BLaER1 treated with 17β-estradiol and CSF1 and Interleukin-3, amounts not matched to agents 10 nM and 100 nM (cell line): Measurements from ENCODE around the gene METTL1.

Experiments used
- H3K27ac ChIP-seq, 11 experiments: shearing (Covaris generic); formaldehyde crosslinking; 2 replicates each; pipeline ENCODE4 v1.8.1; 2022
- H3K27me3 ChIP-seq, 11 experiments: shearing (Covaris generic); formaldehyde crosslinking; 2 replicates each; pipeline ENCODE4 v1.8.1; 2022
- H3K36me3 ChIP-seq, 11 experiments: shearing (Covaris generic); formaldehyde crosslinking; 2 replicates each; pipeline ENCODE4 v1.8.1; 2022
- H3K4me1 ChIP-seq, 10 experiments: shearing (Covaris generic); formaldehyde crosslinking; 2 replicates each; pipeline ENCODE4 v1.8.1; 2022
- H3K4me2 ChIP-seq, 11 experiments: shearing (Covaris generic); formaldehyde crosslinking; 2 replicates each; pipeline ENCODE4 v1.8.1; 2022
- H3K4me3 ChIP-seq, 10 experiments: shearing (Covaris generic); formaldehyde crosslinking; 2 replicates each; pipeline ENCODE4 v1.8.1; 2022
- H3K9ac ChIP-seq, 11 experiments: shearing (Covaris generic); formaldehyde crosslinking; 2 replicates each; pipeline ENCODE4 v1.8.1; 2022
- H3K9me3 ChIP-seq, 11 experiments: shearing (Covaris generic); formaldehyde crosslinking; replicated peaks in 1 of 11; 2 replicates each; pipeline ENCODE4 v1.8.1; 2022
- H4K20me1 ChIP-seq, 11 experiments: shearing (Covaris generic); formaldehyde crosslinking; 2 replicates each; pipeline ENCODE4 v1.8.1; 2022
- Cebpa-rat ChIP-seq, 11 experiments: shearing (Covaris generic); IDR thresholded peaks; 2 replicates each; pipeline ENCODE4 v1.8.1; 2022

Gene METTL1

GRCh38 chr12:57807285-57807684 lies 35.4 kb upstream of the METTL1 start:
- H3K4me1 ChIP-seq = peaks cover 0 to 10% (median 0%) of the 10 kb centered on the region in 10 experiments; a peak in 5 of 20 replicates
- no peak overlapping the region for H3K4me3 ChIP-seq
- H3K4me2 ChIP-seq = no peak overlapping the region
- H4K20me1 ChIP-seq = peaks cover 0 to 11% (median 0%) of the 10 kb centered on the region in 11 experiments; a peak in 4 of 22 replicates
- H3K27me3 ChIP-seq = no peaks in the 10 kb centered on the region; a peak in 1 of 22 replicates
- H3K36me3 ChIP-seq = peaks cover 35 to 93% (median 67%) of the 10 kb centered on the region in 11 experiments
- H3K9ac ChIP-seq = no peak overlapping the region
- no peak overlapping the region for H3K27ac ChIP-seq
- TF ChIP-seq Cebpa-rat (IDR thresholded peaks at IDR 0.05) = no peak
- no peaks in the 10 kb centered on the region for H3K9me3 ChIP-seq

- Histone ChIP-seq H3K9ac (no peak overlapping the region), H3K27ac (no peak overlapping the region), H3K4me1 (peaks cover 0 to 10% (median 0%) of the 10 kb centered on the region in 10 experiments; a peak in 5 of 20 replicates), H3K9me3 (no peaks in the 10 kb centered on the region), H3K4me2 (no peak overlapping the region), H3K4me3 (no peak overlapping the region), H4K20me1 (peaks cover 0 to 13% (median 0%) of the 10 kb centered on the region in 11 experiments; a peak in 6 of 22 replicates), H3K36me3 (peaks cover 40 to 94% (median 73%) of the 10 kb centered on the region in 11 experiments), H3K27me3 (no peaks in the 10 kb centered on the region; a peak in 1 of 22 replicates)
- no peak for TF ChIP-seq Cebpa-rat (IDR thresholded peaks at IDR 0.05)
Observed at GRCh38 chr12:57806677-57807076, 34.8 kb upstream of the METTL1 start.

DNA sequence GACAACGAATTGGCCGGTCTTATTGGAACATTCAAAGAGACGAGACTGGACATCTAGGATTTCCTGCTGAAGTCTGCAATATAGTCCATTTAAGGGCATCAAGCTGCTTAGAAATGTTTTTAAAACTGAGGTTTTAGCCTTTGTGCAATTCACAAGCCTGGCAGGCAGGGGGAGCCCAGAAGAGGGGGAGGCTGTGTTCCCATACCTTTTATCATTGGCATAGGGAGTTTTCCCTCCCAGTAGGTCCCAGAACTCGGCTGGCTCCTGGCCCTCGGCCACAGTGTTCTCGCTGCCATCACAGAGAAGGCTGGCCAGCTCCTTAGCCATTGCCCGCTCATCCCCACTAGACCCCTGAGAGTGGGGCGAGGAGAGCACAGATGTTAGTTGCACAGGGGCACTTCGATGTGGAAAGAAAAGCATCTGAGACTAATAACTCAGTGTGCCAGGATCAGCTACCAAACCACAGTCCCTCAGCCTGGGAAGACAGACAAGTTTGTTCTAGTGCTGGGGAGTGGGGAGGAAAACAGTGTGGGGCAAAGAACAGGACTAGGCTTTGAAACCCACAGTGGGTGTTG lies 31.5 kb upstream of the METTL1 start:
- no peak for TF ChIP-seq Cebpa-rat (IDR thresholded peaks at IDR 0.05)
- Histone ChIP-seq H3K27ac (no peak overlapping the region), H3K9ac (no peak overlapping the region), H3K4me1 (peaks cover 0 to 3% (median 0%) of the 10 kb centered on the region in 10 experiments; a peak in 3 of 20 replicates), H4K20me1 (peaks cover 0 to 17% (median 5%) of the 10 kb centered on the region in 11 experiments; a peak in 8 of 22 replicates), H3K36me3 (peaks cover 51 to 99% (median 77%) of the 10 kb centered on the region in 11 experiments), H3K4me2 (no peak overlapping the region), H3K4me3 (no peak overlapping the region), H3K27me3 (no peaks in the 10 kb centered on the region; a peak in 1 of 22 replicates), H3K9me3 (no peaks in the 10 kb centered on the region)

GRCh38 chr12:57802607-57803006 lies 30.7 kb upstream of the METTL1 start:
- TF ChIP-seq Cebpa-rat (IDR thresholded peaks at IDR 0.05) = no peak
- no peak overlapping the region for H3K9ac ChIP-seq
- H4K20me1 ChIP-seq = peaks cover 0 to 23% (median 5%) of the 10 kb centered on the region in 11 experiments; a peak in 9 of 22 replicates
- no peaks in the 10 kb centered on the region for H3K27me3 ChIP-seq
- H3K27ac ChIP-seq = no peak overlapping the region
- H3K9me3 ChIP-seq = no peaks in the 10 kb centered on the region
- no peak overlapping the region for H3K4me3 ChIP-seq
- H3K36me3 ChIP-seq = peaks cover 47 to 99% (median 74%) of the 10 kb centered on the region in 11 experiments
- peaks cover 0 to 11% (median 3%) of the 10 kb centered on the region in 10 experiments; a peak in 10 of 20 replicates for H3K4me1 ChIP-seq
- no peak overlapping the region for H3K4me2 ChIP-seq

DNA sequence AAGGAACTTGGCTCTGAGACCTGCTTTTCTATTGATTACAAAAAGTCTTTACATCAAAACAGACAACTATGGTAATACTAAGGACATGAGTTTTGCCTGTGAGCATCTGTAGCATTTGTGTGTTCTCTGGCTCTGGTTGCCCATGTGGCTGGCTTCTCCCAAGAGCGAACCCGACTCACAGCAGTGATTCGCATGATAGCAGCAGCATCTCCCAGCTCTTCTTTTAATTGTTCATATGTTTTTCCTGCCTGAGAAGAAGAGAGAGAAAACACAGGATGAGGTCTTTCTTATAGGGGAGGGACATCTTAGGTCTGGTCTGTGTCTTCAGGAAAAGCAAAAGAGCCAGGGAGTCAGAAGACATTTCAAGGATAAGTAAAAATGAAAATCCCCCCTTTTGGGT lies 29.1 kb upstream of the METTL1 start:
- Histone ChIP-seq H3K36me3 (peaks cover 61 to 99% (median 76%) of the 10 kb centered on the region in 11 experiments), H3K9me3 (no peaks in the 10 kb centered on the region), H3K9ac (no peak overlapping the region), H3K27ac (no peak overlapping the region), H3K4me1 (peaks cover 0 to 21% (median 6%) of the 10 kb centered on the region in 10 experiments; a peak in 12 of 20 replicates), H3K27me3 (no peaks in the 10 kb centered on the region), H4K20me1 (peaks cover 0 to 39% (median 6%) of the 10 kb centered on the region in 11 experiments; a peak in 13 of 22 replicates), H3K4me3 (no peak overlapping the region), H3K4me2 (no peak overlapping the region)
- TF ChIP-seq Cebpa-rat (IDR thresholded peaks at IDR 0.05) = no peak

GRCh38 chr12:57797933-57798332 lies 26.0 kb upstream of the METTL1 start:
- no peaks in the 10 kb centered on the region for H3K27me3 ChIP-seq
- peak overlapping the region in 1 of 11 experiments; percentile 34; a peak in 1 of 22 replicates for H3K9ac ChIP-seq
- H3K9me3 ChIP-seq = no peaks in the 10 kb centered on the region
- peaks cover 0 to 39% (median 10%) of the 10 kb centered on the region in 11 experiments; a peak in 13 of 22 replicates for H4K20me1 ChIP-seq
- H3K4me2 ChIP-seq = peak overlapping the region in 4 of 11 experiments; percentile 3 to 67 (median 42); a peak in 5 of 22 replicates
- H3K36me3 ChIP-seq = peaks cover 78 to 100% (median 91%) of the 10 kb centered on the region in 11 experiments
- H3K27ac ChIP-seq = peak overlapping the region in 2 of 11 experiments; percentile 23 to 29; a peak in 5 of 22 replicates
- no peak for TF ChIP-seq Cebpa-rat (IDR thresholded peaks at IDR 0.05)
- peaks cover 0 to 21% (median 6%) of the 10 kb centered on the region in 10 experiments; a peak in 12 of 20 replicates for H3K4me1 ChIP-seq
- H3K4me3 ChIP-seq = no peak overlapping the region

DNA sequence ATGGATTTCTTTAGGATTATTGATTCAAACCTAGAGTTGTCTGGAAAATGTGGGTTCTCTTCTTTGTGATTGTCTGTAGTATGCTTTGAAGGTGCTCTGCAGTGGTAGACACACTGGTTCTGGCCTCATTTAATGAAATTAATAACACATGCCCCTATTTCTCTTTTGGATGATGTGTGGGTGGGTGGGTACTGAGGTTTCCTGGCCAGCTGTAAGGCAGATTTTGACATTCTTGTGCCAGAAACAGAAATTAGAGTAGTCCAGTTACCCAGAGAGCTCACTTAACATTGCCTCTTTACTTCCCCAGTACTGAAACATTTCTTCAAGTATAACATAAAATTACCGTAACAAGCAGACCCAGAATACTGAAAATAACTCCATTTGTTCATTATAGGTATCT lies 25.1 kb upstream of the METTL1 start:
- H3K27me3 ChIP-seq = no peaks in the 10 kb centered on the region
- H4K20me1 ChIP-seq = peaks cover 0 to 36% (median 13%) of the 10 kb centered on the region in 11 experiments; a peak in 13 of 22 replicates
- peaks cover 78 to 100% (median 91%) of the 10 kb centered on the region in 11 experiments for H3K36me3 ChIP-seq
- TF ChIP-seq Cebpa-rat (IDR thresholded peaks at IDR 0.05) = no peak
- peak overlapping the region in 1 of 11 experiments; percentile 6; a peak in 1 of 22 replicates for H3K4me2 ChIP-seq
- no peak overlapping the region for H3K4me3 ChIP-seq
- H3K4me1 ChIP-seq = peaks cover 0 to 21% (median 6%) of the 10 kb centered on the region in 10 experiments; a peak in 12 of 20 replicates
- H3K27ac ChIP-seq = no peak overlapping the region
- H3K9me3 ChIP-seq = no peaks in the 10 kb centered on the region
- peak overlapping the region in 4 of 11 experiments; percentile 11 to 40 (median 12); a peak in 4 of 22 replicates for H3K9ac ChIP-seq

- Histone ChIP-seq H3K9ac (no peak overlapping the region), H3K27ac (no peak overlapping the region), H3K4me3 (no peak overlapping the region), H3K4me2 (no peak overlapping the region), H3K27me3 (no peaks in the 10 kb centered on the region), H3K9me3 (no peaks in the 10 kb centered on the region), H3K4me1 (peaks cover 0 to 21% (median 6%) of the 10 kb centered on the region in 10 experiments; a peak in 12 of 20 replicates), H4K20me1 (peaks cover 0 to 33% (median 11%) of the 10 kb centered on the region in 11 experiments; a peak in 12 of 22 replicates), H3K36me3 (peaks cover 80 to 100% (median 91%) of the 10 kb centered on the region in 11 experiments)
- TF ChIP-seq Cebpa-rat (IDR thresholded peaks at IDR 0.05) = no peak
Observed at GRCh38 chr12:57795354-57795753, 23.4 kb upstream of the METTL1 start.

DNA sequence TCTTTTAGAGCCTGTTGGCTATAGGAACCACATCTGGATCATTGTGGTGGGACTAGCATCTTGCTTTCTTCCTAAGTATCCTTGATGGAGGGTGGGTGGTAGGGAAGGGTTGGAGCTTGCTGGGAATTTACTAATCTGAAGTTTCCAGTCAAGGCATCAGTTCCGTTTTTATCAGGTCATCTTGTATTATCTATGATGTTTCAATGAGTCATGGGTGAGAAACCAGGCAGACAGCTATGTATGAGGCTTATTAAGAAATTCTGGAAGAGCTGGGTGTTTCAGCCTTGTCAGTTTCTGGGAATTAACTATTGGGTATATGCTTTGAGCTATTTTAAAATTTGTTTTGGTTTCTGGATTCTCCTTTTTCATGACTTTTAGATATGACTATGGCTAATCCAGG lies 22.0 kb upstream of the METTL1 start:
- Histone ChIP-seq H3K9ac (no peak overlapping the region), H3K4me1 (peaks cover 0 to 21% (median 6%) of the 10 kb centered on the region in 10 experiments; a peak in 12 of 20 replicates), H3K4me2 (no peak overlapping the region), H3K4me3 (no peak overlapping the region), H3K36me3 (peaks cover 80 to 100% (median 91%) of the 10 kb centered on the region in 11 experiments), H3K27me3 (no peaks in the 10 kb centered on the region), H4K20me1 (peaks cover 0 to 37% (median 11%) of the 10 kb centered on the region in 11 experiments; a peak in 13 of 22 replicates), H3K27ac (no peak overlapping the region), H3K9me3 (no peaks in the 10 kb centered on the region)
- TF ChIP-seq Cebpa-rat (IDR thresholded peaks at IDR 0.05) = no peak
